ENCODE results near the gene GRAMD1A. TPM values are rescaled to one million over a fixed set of nuclear protein-coding genes. Genes with fewer than 3 reads are reported as not detected.

The GRAMD1A gene
- total and polyA plus RNA-seq, 9 donors, result 44.5 to 93.7 (median 71.6) TPM

DNA sequence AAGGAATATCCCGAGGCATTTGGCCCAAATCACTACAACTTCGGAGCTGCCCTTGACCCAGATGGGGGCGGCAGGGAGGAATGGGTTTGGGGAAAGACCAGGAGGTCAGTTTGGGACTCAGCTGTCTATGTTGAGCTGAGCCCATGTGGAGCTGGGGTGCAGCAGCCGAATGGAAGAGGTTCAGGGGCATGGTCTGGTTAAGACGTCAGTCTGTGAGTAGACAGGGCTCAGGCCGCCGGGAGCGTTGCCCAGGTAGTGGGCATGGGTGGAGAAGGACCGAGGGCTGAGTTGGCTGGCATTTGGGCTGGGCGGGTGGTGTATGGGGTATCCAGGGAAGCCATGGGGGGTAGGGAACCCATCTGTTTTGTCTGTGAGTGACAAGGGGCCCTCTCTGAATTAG lies 20.9 kb downstream of the GRAMD1A start:
- H3K27me3 ChIP-seq, result no peaks in the 10 kb centered on the region
- H3K4me1 ChIP-seq (ENCODE audit: insufficient read depth), result no peaks in the 10 kb centered on the region
- no peak overlapping the region for H3K27ac ChIP-seq
- TF ChIP-seq POLR2A (IDR thresholded peaks at IDR 0.05), result no peak
- no peak for TF ChIP-seq EP300 (IDR thresholded peaks at IDR 0.05)
- TF ChIP-seq, protein P1, sequence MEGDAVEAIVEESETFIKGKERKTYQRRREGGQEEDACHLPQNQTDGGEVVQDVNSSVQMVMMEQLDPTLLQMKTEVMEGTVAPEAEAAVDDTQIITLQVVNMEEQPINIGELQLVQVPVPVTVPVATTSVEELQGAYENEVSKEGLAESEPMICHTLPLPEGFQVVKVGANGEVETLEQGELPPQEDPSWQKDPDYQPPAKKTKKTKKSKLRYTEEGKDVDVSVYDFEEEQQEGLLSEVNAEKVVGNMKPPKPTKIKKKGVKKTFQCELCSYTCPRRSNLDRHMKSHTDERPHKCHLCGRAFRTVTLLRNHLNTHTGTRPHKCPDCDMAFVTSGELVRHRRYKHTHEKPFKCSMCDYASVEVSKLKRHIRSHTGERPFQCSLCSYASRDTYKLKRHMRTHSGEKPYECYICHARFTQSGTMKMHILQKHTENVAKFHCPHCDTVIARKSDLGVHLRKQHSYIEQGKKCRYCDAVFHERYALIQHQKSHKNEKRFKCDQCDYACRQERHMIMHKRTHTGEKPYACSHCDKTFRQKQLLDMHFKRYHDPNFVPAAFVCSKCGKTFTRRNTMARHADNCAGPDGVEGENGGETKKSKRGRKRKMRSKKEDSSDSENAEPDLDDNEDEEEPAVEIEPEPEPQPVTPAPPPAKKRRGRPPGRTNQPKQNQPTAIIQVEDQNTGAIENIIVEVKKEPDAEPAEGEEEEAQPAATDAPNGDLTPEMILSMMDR (IDR thresholded peaks at IDR 0.05), result no peak
- no peak for DNase-seq
- H3K4me3 ChIP-seq, result no peak overlapping the region
- WGBS, 3 donors, result 67 to 82% (median 70%) methylated on average over 10 of the region's 10 CpGs
- H3K36me3 ChIP-seq, result peaks cover 4% of the 10 kb centered on the region
- intact Hi-C loops (cut with DNase I), result no loop called here
- no peaks in the 10 kb centered on the region for H3K9me3 ChIP-seq

DNA sequence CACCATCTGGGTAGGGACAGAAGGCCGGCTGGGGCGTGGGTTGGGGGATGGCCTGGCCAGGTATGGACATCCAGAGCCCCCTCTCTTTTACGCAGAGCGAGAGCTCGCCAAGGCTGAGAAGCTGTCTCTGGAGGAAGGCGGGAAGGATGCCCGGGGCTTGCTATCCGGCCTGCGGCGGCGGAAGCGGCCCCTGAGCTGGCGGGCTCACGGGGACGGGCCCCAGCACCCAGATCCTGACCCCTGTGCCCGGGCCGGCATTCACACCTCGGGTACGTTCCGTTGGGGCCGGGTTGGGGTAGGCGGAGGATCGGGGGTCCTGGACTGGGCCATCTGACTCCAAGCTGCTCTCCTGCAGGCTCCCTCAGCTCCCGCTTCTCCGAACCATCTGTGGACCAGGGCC lies 21.5 kb downstream of the GRAMD1A start:
- no peak overlapping the region for H3K27ac ChIP-seq
- TF ChIP-seq, protein P1 (IDR thresholded peaks at IDR 0.05), result no peak
- no peak for TF ChIP-seq EP300 (IDR thresholded peaks at IDR 0.05)
- no peak for TF ChIP-seq POLR2A (IDR thresholded peaks at IDR 0.05)
- H3K9me3 ChIP-seq, result no peaks in the 10 kb centered on the region
- no peaks in the 10 kb centered on the region for H3K27me3 ChIP-seq
- WGBS, 3 donors, result 93 to 95% (median 93%) methylated on average over 22 to 25 of the region's 25 CpGs
- no peak overlapping the region for H3K4me3 ChIP-seq
- H3K36me3 ChIP-seq, result peaks cover 4% of the 10 kb centered on the region
- no peak for DNase-seq
- no peaks in the 10 kb centered on the region for H3K4me1 ChIP-seq (ENCODE audit: insufficient read depth)
- intact Hi-C loops (cut with DNase I), result no loop called here

DNA sequence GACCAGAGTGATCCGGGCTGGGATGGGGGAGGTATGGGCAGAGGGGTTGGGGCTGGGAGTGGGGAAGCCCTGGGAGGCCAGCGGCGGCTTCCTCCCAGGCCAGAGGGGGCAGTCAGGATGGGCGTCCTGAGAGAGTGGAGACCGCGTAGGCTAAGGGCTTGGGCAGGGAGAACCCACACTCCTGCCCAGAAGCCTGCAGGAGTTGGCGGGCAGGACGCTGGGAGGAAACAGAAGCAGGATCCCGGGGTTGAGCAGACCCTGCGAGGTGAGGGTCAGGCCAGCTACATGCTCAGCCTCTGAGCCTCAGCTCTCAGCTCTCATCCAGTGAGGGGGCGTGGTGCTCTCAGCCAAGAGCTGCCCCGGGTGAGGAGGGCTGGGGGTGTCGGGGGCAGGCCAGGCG lies 22.3 kb downstream of the GRAMD1A start:
- WGBS, 3 donors, result 71 to 75% (median 71%) methylated on average over 14 of the region's 14 CpGs
- DNase-seq, result no peak

DNA sequence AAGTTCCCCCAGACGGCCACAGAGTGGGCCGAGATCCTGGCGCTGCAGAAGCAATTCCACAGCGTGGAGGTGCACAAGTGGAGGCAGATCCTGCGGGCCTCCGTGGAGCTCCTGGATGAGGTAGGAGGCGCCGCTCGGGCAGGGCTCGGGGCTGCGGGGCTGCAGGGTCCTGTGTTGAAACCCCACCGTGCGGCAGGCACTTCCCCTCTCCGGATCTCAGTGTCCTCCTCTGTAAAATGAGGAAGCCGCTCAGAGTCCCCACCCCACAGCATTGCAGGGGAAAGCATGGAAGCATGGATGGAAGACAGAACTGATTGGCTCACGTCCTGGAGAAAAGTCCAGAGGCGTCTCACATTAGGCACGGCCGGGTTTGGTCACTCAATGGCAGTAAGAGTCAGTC lies 23.3 kb downstream of the GRAMD1A start:
- Histone ChIP-seq H3K27ac (no peak overlapping the region), H3K4me1 (ENCODE audit: insufficient read depth) (no peaks in the 10 kb centered on the region), H3K9me3 (no peaks in the 10 kb centered on the region), H3K27me3 (no peaks in the 10 kb centered on the region), H3K36me3 (peaks cover 4% of the 10 kb centered on the region), H3K4me3 (no peak overlapping the region)
- DNase-seq, result no peak
- TF ChIP-seq POLR2A (IDR thresholded peaks at IDR 0.05), result no peak
- TF ChIP-seq EP300 (IDR thresholded peaks at IDR 0.05), result no peak
- TF ChIP-seq, protein P1 (IDR thresholded peaks at IDR 0.05), result no peak
- intact Hi-C loops (cut with DNase I), result no loop called here
- 79 to 80% (median 80%) methylated on average over 19 of the region's 19 CpGs for WGBS, 3 donors

More for the DNA sequence above, 22.3 kb downstream of the GRAMD1A start:
- Histone ChIP-seq H3K4me3 (no peak overlapping the region), H3K36me3 (peaks cover 4% of the 10 kb centered on the region), H3K27me3 (no peaks in the 10 kb centered on the region), H3K4me1 (ENCODE audit: insufficient read depth) (no peaks in the 10 kb centered on the region), H3K27ac (no peak overlapping the region), H3K9me3 (no peaks in the 10 kb centered on the region)
- intact Hi-C loops (cut with DNase I), result no loop called here
- no peak for TF ChIP-seq EP300 (IDR thresholded peaks at IDR 0.05)
- TF ChIP-seq, protein P1 (IDR thresholded peaks at IDR 0.05), result no peak
- TF ChIP-seq POLR2A (IDR thresholded peaks at IDR 0.05), result no peak
